IPS DF 4.7 (cell line): Measurements from ENCODE around the gene MTG1.
"Not testable (repeated sequence)": the region's sequence is repeated elsewhere in the genome, so short reads cannot be mapped to it uniquely, and the experiment has no call there.

Experiments
- DNase-seq: peaks from one replicate; pipeline ENCODE4 v3.0.0-alpha.2; 2013; ENCODE audit warnings: low spot score; ENCODE audit errors: extremely low read depth

Gene MTG1

DNA sequence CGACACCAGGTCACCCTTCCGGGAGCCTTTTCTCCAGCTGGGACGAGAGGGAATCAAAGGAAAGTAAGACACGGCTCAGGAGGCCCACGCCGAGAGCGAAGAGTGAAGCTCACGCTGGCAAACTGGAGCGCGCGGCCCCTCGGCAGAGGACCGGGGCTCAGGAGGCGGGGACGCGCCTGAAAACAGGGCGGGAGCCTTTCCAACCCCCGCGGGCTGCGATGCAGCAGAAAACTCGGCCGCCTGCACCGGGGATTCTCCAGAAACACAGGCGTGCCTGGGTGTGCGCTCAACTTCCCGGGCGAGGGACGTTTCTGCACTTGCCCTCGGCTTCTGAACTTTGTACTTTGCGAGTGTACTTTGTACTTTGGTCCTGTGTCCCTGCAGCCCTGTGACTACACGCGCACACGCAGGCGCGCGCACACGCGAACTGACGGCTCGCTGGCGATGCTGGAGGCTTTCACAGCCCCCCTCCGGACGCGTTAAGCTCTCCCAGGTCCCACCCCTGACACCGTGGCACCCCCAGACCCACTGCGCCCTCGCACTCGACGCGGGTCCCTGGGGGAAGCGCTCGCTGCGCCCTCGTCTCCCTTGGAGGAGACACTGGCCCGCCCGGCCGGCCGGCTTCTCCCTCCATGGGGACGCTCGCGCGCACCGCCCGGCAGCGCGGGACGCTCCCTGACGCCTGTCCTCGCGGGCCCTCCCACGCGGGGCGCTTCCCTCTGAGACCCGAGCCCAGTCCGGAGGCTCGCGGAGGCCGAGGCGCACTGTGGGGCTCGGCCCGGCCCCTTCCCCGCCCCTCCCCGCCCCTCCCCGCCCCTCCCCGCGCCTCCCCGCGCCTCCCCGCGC, 15.5 kb upstream of the MTG1 start:
- no peak for DNase-seq

DNA sequence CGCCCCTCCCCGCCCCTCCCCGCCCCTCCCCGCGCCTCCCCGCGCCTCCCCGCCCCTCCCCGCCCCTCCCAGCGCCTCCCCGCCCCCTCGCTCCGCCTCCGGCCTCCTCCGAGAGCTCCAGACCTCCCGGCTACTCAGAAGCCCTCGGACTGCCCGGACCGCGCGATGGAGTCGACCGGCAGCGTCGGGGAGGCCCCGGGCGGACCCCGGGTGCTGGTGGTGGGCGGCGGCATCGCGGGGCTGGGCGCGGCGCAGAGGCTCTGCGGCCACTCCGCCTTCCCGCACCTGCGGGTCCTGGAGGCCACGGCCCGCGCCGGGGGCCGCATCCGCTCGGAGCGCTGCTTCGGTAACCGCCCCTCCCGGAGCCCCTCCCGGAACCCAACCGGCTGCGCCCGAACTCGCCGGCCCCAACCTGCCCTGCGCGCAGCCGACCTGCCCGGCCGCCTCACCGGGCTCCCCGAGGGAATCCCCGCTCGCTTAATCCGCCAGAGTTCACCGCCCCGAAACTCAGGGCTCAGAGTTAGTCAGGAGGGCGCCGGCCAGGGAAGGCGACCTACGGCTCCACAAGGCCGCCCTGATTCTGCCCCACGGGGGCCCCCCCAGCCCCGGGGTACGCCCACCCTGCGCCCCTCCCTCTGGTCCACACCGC, 14.7 kb upstream of the MTG1 start, which contains the start of gene PAOX:
Gene PAOX, plus strand, starts transcription at position 111 of the 649 bp plus-strand sequence. Its CDS starts 55 bp downstream, at position 166.
- DNase-seq, result no peak

DNA sequence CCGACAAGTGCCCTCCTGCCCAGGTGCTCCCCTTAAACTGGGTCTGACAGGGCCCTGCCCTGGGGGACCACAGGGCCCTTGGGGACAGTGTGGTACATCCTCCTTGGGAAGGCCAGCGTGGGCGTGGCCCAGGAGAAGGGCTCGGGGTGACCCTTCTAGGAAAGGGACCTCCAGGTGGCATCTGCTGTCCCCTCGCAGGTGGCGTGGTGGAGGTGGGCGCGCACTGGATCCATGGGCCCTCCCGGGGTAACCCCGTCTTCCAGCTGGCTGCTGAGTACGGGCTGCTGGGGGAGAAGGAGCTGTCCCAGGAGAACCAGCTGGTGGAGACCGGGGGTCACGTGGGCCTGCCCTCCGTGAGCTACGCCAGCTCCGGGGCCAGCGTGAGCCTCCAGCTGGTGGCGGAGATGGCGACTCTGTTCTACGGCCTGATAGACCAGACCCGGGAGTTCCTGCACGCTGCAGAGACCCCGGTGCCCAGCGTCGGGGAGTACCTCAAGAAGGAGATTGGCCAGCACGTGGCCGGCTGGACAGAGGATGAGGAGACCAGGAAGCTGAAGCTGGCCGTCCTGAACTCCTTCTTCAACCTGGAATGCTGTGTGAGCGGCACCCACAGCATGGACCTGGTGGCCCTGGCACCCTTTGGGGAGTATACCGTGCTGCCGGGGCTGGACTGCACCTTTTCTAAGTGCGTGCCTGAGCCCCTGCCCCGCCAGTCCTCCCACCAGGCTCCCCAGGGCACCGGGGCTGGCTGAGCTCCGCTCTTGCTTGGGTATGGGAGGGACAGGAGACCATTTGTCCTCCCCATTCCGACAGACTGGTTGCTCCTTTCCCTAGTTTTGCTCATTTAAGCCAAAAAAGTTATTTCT, 13.9 kb upstream of the MTG1 start:
- no peak for DNase-seq

DNA sequence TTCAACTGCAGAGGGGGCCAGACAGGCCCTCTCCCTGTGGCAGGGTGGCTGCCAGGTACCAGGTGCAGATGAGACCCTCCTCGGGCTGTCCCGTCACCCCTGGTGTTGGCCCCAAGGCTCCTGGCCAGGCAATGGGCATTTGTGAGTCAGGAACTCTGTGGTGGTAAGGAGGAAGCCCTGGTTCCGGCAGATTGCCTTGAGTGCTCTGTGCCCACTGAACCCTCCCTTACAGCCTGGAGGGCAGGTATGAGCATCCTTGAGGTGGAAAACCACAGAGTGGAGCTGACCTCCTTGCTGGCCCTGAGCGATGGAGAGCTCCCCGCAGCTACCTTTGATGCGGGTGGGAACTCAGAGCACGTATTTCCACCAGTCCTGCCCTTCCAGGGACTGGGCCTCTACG, 12.9 kb upstream of the MTG1 start:
- DNase-seq, result no peak

- DNase-seq, result no peak
Measured at GRCh38 chr10:133383551-133383950, 10.4 kb upstream of the MTG1 start.

DNA sequence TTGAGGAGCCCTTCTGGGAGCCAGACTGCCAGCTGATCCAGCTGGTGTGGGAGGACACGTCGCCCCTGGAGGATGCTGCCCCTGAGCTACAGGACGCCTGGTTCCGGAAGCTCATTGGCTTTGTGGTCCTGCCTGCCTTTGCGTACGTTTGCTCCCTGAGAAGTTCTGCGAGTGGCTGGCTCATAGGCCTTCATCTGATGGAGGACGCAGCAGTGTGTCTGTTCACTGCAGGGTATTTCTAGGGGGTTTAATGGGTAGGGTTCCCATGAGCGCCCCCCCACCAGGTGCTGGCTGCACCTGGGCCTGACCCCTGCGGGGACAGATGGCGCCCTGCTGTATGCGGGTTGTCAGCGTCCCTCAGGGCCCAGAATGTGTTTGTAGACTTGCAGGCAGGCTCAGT, 9.9 kb upstream of the MTG1 start:
- no peak for DNase-seq

GRCh38 chr10:133385214-133385613, 8.7 kb upstream of the MTG1 start:
- no peak for DNase-seq

DNA sequence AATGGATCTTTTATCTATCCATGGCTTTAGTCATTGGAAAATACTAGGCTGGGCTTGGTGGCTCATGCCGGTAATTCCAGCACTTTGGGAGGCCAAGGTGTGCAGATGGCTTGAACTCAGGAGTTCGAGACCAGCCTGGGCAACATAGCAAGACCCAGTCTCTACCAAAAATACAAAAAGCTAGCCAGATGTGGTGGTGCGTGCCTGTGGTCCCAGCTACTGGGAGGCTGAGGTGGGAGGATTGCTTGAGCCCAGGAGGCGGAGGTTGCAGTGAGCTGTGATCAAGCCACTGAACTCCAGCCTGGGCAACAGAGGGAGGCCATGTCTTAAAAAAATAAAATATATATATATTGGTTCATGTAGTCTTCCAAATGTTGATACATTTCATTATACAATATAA, 7.0 kb upstream of the MTG1 start:
- not testable (repeated sequence) for DNase-seq

DNA sequence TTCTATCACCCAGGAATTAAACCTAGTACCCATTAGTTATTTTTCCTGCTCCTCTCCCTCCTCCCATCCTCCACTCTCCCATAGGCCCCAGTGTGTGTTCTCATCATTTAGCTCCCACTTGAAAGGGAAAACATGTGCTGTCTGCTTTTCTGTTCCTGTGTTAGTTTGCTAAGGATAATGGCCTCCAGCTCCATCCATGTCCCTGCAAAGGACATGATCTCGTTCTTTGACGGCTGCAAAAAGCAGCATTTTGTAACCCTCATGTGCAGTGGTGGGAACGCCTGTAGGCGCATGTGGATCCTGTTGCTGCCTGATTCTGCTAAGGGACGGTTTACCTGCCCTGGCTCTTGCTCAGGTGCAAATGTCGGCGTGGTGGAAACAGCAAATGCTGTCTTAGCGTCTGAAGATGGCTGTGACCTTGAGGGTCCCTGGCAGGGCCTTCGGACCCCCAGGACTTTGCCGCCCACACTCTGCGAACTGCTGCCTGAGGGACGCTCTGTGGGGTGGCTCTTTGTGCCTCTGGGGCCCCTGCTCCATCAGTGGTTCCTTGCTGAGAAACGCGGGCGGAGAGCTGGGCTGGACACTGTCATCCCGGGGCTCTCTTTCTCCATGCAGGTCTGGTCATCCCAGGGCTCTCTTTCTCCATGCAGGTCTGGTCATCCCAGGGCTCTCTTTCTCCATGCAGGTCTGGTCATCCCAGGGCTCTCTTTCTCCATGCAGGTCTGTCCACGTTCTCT, 5.6 kb upstream of the MTG1 start:
- no peak for DNase-seq

DNA sequence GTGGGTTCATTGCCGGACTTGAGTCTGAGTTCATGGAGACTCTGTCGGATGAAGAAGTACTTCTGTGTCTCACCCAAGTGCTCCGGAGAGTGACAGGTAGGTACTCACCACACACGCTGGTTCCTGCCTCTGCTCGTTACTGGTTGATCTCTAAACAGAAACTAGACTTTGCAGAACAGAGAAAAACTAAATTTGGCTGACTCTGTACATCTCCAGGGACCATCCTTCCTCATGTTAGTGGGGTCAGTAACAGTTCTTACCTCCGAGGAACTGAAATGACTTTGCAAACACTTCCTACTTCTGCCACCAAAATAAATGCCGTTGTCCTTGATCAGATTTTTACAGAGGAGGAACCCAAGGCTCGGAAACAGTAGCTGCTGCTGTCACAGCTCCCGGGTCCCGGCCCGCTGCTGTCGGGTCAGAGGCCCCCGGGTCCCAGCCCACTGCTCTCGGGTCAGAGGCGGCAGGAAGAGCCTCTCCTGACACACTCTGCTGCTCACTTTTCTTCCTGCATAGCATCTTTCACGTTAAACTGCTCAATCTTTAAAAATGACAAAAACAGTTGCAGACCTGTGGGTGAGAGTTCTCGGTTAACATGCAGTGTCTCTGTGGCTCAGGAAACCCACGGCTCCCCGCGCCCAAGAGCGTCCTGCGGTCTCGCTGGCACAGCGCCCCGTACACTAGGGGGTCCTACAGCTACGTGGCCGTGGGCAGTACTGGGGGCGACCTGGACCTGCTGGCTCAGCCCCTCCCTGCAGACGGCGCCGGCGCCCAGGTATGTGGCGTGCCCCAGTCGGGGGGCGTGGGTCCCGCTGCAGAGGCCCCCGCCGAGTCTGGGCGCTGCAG, 4.8 kb upstream of the MTG1 start:
- DNase-seq, result no peak

DNA sequence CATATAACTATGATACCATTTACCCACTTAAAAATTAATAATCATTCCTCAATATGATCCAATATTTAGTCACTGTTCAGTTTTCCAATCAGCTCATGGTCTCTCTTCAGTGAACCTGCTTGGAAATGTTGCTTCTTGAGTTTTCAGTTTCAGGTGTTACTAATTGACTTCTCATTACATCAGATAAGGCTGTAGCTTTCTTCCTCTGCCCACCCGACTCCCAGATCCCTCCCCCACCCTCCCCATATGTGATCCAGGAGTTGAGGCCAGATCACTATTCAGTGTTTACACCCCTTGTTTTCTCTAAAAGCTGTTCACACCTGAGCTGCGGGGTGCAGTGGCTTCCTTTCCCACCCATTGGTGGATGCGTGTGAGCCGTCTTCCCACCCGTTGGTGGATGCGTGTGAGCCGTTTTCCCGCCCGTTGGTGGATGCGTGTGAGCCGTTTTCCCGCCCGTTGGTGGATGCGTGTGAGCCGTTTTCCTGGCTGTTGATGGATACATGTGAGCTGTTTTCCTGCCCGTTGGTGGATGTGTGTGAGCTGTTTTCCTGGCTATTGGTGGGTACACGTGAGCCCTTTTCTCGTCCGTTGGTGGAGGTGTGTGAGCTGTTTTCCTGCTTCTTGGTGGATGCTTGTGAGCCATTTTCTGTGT, 3.2 kb upstream of the MTG1 start:
- DNase-seq, result no peak

DNA sequence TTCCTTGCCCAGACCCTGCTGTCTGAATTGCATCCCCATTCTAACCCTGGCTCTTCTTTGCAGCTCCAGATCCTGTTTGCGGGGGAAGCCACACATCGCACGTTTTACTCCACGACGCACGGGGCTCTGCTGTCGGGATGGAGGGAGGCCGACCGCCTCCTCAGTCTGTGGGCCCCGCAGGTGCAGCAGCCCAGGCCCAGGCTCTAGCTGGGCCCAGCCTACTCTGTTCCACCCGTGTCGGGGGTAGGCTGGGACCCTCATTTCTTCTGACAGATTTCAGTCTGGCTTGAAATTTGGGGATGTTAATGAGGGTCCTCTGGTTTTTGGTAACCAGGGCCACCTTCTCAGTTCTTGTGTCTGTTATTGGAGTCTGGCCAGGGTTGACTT, 2.7 kb upstream of the MTG1 start:
- DNase-seq, result no peak

DNA sequence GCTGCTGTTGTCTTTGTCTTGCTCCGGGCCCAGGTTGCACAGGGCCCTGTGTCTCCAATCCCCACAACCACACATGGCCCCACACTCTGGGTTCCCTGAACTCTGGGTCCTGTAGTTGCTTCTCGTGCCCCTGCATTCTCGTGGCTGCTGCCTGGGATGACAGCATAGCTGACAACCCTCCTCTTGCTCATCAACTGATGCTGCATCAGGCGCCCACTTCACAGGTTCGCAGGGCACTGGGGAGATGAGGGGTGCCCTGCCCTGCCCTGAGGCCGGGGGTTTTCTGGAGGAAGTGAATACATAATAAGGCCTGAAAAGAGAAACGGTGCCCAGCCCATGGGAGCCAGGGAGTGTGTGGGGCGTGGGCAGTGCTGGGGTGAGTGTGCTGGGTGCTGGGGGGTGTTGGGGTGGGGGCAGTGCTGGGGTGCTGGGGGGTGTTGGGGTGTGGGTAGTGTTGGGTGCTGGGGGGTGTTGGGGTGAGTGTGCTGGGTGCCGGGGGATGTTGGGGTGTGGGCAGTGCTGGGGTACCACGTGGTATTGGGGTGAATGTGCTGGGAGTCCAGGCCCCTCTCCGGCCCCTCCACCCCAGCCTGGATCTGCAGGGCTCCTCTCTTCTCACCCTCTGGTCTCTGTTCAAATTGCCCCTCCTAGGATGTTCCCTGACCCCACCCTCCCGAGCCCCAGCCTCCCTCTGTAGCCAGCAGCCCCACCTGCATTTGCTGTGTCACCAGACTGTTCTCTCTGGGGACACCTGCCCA, 2.0 kb upstream of the MTG1 start:
- DNase-seq, result no peak

DNA sequence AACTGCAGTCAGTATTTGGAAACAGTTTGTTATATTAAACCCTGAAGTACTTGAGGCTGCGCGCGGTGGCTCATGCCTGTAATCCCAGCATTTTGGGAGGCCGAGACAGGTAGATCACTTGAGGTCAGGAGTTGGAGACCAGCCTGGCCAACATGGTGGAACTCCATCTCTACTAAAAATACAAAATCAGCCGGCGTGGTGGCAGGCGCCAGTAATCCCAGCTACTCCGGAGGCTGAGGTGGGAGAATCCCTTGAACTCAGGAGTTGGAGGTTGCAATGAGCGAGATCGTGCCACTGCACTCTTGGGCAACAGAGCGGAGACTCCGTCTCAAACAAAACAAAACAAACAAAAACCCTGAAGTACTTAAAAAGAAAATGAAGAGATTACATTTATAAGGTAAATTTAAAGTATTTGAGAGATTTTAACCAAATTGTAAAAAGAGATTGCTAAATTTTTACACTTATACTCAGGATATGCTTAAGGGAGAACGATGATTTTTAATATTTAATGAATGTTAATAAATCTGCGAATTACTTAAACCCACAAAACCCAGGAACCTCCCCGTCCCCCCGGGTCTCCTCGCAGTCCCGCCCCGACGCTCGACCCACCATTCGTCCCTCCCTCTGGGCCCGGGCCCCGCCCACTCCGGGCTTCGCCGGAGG, 425 bp upstream of the MTG1 start:
- DNase-seq, result no peak

- DNase-seq, result no peak
Measured at GRCh38 chr10:133394801-133395221, 854 bp downstream of the MTG1 start.

DNA sequence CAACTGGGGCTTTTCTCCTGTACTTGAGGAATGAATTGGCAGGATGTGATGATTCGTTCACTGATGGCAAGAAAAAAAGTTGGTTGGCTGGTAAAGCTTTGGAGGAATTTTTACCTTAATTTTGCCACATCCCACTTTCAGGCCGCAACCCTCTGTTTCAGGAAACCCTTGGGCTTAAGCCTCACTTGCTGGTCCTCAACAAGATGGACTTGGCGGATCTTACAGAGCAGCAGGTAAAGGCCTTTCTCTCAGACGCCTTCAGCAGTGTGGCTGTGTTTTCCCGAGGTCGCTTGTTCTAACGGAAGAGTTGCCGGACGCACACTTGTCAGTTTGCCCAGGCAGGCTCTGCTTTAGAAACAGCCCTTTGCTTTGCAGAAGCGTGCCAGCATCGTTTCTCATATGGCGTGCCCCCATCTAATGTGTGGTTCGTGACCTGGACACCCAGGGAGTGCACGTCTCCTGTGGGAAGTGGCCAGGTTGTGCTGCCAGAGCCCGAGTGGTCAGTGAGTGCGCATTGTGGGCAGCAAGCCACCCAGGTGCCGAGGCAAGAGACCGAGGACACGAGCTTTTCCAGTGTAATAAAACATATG, 2.2 kb downstream of the MTG1 start:
- DNase-seq, result no peak

DNA sequence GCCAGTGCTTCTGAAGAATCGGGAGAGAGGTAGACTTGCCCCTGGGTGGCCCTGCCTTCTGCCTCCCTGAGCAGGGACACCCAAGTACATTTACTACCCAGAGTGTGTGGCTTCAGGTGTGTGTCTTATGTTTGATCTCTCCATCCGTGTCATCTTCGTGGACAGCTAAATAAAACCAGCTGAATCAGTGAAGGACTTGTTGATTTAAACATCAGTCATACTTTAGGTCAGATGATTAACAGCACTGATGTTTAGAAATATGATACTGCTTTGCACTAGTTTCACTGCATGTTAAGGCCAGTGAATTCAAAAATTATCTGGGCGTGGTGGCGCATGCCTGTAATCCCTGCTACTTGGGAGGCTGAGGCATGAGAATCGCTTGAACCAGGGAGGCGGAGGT, 4.0 kb downstream of the MTG1 start:
- DNase-seq, result no peak

DNA sequence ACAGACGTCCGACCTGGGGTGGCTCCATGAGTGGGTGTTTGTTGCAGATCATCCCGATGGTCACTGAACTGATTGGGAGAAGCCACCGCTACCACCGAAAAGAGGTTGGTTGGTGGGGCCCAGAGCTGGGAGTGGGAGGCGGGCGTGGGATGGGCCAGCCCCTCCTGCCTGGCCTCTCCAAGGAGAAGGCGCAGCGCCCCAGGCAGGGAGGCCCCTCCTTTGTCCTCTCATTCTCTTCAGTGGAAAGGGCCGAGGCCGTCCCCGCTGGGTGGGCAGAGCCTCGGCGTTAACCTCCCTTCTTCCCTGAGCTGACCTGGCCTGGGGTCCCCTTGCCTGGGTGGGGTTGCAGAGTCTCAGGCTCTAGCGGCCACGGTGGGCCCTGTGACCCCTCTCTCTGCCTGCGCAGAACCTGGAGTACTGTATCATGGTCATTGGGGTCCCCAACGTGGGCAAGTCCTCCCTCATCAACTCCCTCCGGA, 5.2 kb downstream of the MTG1 start:
- DNase-seq, result no peak
